ENCODE measurements around the gene RNF183.
"Not testable (repeated sequence)": the region's sequence is repeated elsewhere in the genome, so short reads cannot be mapped to it uniquely, and the experiment has no call there.

Gene RNF183

GRCh38 chr9:113315231-113315630, 12.1 kb upstream of the RNF183 start:
- DNase-seq: no peak

- no peak for DNase-seq
These were observed 10.1 kb upstream of the RNF183 start for GRCh38 chr9:113313261-113313660.

GRCh38 chr9:113311961-113312360, 8.8 kb upstream of the RNF183 start:
- DNase-seq: no peak

GRCh38 chr9:113310538-113310937, 7.4 kb upstream of the RNF183 start:
- DNase-seq: no peak

- DNase-seq: peak; percentile 62
These were observed 6.1 kb upstream of the RNF183 start for GRCh38 chr9:113309204-113309813.

- no peak for DNase-seq
These were observed 4.3 kb upstream of the RNF183 start for GRCh38 chr9:113307396-113307975.

- no peak for DNase-seq
These were observed 3.4 kb upstream of the RNF183 start for GRCh38 chr9:113306566-113306965.

GRCh38 chr9:113301548-113301947, 1.6 kb downstream of the RNF183 start:
- no peak for DNase-seq

GRCh38 chr9:113299800-113300292, 3.3 kb downstream of the RNF183 start:
- DNase-seq: peak; percentile 91

- DNase-seq: peak; percentile 95
These were observed 4.0 kb downstream of the RNF183 start for GRCh38 chr9:113298924-113299770.

- DNase-seq: no peak
These were observed 4.9 kb downstream of the RNF183 start for GRCh38 chr9:113298311-113298710.

GRCh38 chr9:113296796-113297558, 6.2 kb downstream of the RNF183 start:
- no peak for DNase-seq

- DNase-seq: not testable (repeated sequence)
These were observed 6.9 kb downstream of the RNF183 start for GRCh38 chr9:113296247-113296646.

- no peak for DNase-seq
These were observed 9.8 kb downstream of the RNF183 start for GRCh38 chr9:113293285-113293878.

- DNase-seq: no peak
These were observed 13.0 kb downstream of the RNF183 start for GRCh38 chr9:113290052-113290607.

GRCh38 chr9:113289091-113289490, 14.1 kb downstream of the RNF183 start:
- DNase-seq: no peak

- no peak for DNase-seq
These were observed 21.8 kb downstream of the RNF183 start for GRCh38 chr9:113281356-113281755.

- no peak for DNase-seq
These were observed 24.3 kb downstream of the RNF183 start for GRCh38 chr9:113278840-113279239.

GRCh38 chr9:113275157-113276131, 27.7 kb downstream of the RNF183 start, which contains the start of the genes CDC26 and PRPF4:
CDC26 (minus strand) TSS chr9:113275572; CDS start chr9:113272507, 3,065 bp downstream.
PRPF4 (plus strand) TSS chr9:113275658; CDS start chr9:113275744, 86 bp downstream.
- peak; percentile 98 for DNase-seq

- DNase-seq: peak; percentile 84
These were observed 28.6 kb downstream of the RNF183 start for GRCh38 chr9:113274474-113275156.

Data from DMS53 (cell line).